PC-3 (cell line): ENCODE data around the gene ZNF469.

Experiments used
- EZH2 ChIP-seq: fragments of 300-600 bp; sonication (generic); IDR thresholded peaks from one replicate; pipeline ENCODE4 v1.6.1; 2017; ENCODE audit warnings: antibody characterized with exemption, mild to moderate bottlenecking, low read length; ENCODE audit not compliant: unreplicated experiment
- EZH2phosphoT487 ChIP-seq: fragments of 300-600 bp; sonication (generic); IDR thresholded peaks from 2 replicates; pipeline ENCODE4 v1.6.1; 2018; ENCODE audit warnings: mild to moderate bottlenecking, antibody characterized with exemption, low read length, borderline replicate concordance
- TF ChIP-seq, protein P1 (sequence below): fragments of 300-600 bp; sonication (generic); conservative IDR thresholded peaks from 2 replicates; pipeline ENCODE4 v1.5.1; 2017; ENCODE audit warnings: antibody characterized with exemption, low read depth, mild to moderate bottlenecking, low read length

DNA sequence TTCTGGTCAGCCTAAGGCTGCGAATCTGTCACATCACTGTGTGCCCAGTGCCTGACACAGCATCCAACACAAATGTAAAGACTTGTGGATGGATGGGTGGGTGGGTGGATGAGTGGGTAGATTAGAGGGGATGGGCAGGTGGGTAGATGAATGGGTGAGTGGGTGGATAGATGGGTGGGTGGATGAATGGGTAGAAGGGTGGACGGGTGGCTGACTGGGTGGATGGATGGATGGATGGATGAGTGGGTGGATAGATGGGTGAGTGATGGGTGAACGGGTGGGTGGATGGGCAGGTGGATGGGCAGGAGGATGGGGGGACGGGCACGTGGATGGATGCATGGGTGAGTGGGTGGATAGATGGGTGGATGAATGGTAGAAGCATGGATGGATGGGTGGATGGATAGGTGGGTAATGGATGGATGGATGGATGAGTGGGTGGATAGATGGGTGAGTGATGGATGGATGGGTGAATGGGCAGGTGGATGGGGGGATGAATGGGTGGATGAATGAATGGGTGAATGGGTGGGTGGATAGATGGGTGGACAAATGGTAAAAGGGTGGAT is 39.2 kb downstream of the ZNF469 start:
- TF ChIP-seq, protein P1, sequence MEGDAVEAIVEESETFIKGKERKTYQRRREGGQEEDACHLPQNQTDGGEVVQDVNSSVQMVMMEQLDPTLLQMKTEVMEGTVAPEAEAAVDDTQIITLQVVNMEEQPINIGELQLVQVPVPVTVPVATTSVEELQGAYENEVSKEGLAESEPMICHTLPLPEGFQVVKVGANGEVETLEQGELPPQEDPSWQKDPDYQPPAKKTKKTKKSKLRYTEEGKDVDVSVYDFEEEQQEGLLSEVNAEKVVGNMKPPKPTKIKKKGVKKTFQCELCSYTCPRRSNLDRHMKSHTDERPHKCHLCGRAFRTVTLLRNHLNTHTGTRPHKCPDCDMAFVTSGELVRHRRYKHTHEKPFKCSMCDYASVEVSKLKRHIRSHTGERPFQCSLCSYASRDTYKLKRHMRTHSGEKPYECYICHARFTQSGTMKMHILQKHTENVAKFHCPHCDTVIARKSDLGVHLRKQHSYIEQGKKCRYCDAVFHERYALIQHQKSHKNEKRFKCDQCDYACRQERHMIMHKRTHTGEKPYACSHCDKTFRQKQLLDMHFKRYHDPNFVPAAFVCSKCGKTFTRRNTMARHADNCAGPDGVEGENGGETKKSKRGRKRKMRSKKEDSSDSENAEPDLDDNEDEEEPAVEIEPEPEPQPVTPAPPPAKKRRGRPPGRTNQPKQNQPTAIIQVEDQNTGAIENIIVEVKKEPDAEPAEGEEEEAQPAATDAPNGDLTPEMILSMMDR: no peak
- no peak for TF ChIP-seq EZH2
- no peak for TF ChIP-seq EZH2phosphoT487
